Natural killer cell (primary cell): Measurements from ENCODE around the gene ZNF460. TPM values are rescaled to one million over a fixed set of nuclear protein-coding genes. Genes with fewer than 3 reads are reported as not detected.

Experiments
- ATAC-seq, 3 donors: fragments of 150-1000 bp in 2 of 3; fragments of 200-7000 bp in 1 of 3; cut with Tn5 transposase; 1 replicate in 1 of 3; 2 replicates in 2 of 3; pipeline ENCODE4 v1.10.0; 2021; ENCODE audit warnings: mild to moderate bottlenecking in 2 of 3, moderate library complexity in 2 of 3
- DNase-seq, 2 donors: peaks; one replicate each; pipeline versions ENCODE4 v3.0.0 to v3.0.0-alpha.2; 2013 to 2021; ENCODE audit warnings: mixed read lengths in 1 of 2
- H3K27ac ChIP-seq: one replicate; pipeline ENCODE4 v1.5.1; 2013; ENCODE audit warnings: mild to moderate bottlenecking, low read length
- H3K27me3 ChIP-seq: one replicate; pipeline ENCODE4 v1.6.1; 2013; ENCODE audit warnings: low read length; ENCODE audit not compliant: control insufficient read depth, insufficient read depth
- H3K36me3 ChIP-seq: one replicate; pipeline ENCODE4 v1.6.1; 2013; ENCODE audit warnings: low read length; ENCODE audit not compliant: control insufficient read depth, insufficient read depth
- H3K4me1 ChIP-seq: one replicate; pipeline ENCODE4 v1.6.1; 2013; ENCODE audit warnings: low read length; ENCODE audit not compliant: control insufficient read depth, insufficient read depth
- H3K4me3 ChIP-seq: one replicate; pipeline ENCODE4 v1.5.1; 2013; ENCODE audit warnings: low read length
- H3K9me3 ChIP-seq: one replicate; pipeline ENCODE4 v1.6.1; 2013; ENCODE audit warnings: low read length; ENCODE audit not compliant: control insufficient read depth, insufficient read depth
- H3K27ac Mint-ChIP-seq, 2 donors: one replicate each; pipeline ENCODE4 v1.8.0; 2022; ENCODE audit warnings: mild to moderate bottlenecking in 2 of 2, mixed read lengths in 2 of 2, moderate library complexity in 1 of 2
- H3K27me3 Mint-ChIP-seq, 2 donors: one replicate each; pipeline ENCODE4 v1.8.0; 2022; ENCODE audit warnings: low read depth in 2 of 2, mixed read lengths in 2 of 2
- H3K36me3 Mint-ChIP-seq: one replicate; pipeline ENCODE4 v1.8.0; 2022; ENCODE audit warnings: mixed read lengths
- H3K4me1 Mint-ChIP-seq, 2 donors: one replicate each; pipeline ENCODE4 v1.8.0; 2022; ENCODE audit warnings: mixed read lengths in 2 of 2
- H3K4me3 Mint-ChIP-seq: one replicate; pipeline ENCODE4 v1.8.0; 2022; ENCODE audit warnings: mild to moderate bottlenecking, moderate library complexity, mixed read lengths
- H3K9me3 Mint-ChIP-seq, 2 donors: one replicate each; pipeline ENCODE4 v1.8.0; 2022; ENCODE audit warnings: mixed read lengths in 2 of 2
- CTCF ChIP-seq: fragments of 200-600 bp; IDR thresholded peaks from one replicate; pipeline ENCODE4 v1.8.0; 2022; ENCODE audit warnings: antibody characterized with exemption
- WGBS: methylation state at CpG from one replicate; pipeline ENCODE4 v1.1.7; 2013; ENCODE audit warnings: missing lambda C conversion rate; ENCODE audit not compliant: insufficient coverage; 5-methylcytosine and 5-hydroxymethylcytosine counted together
- intact Hi-C: fragments of 100-400 bp; cut with micrococcal nuclease; formaldehyde crosslinking; loops from one replicate; pipeline ENCODE4 v1.14.2; 2022
- total RNA-seq, 4 donors: library from RNA; stranded (reverse); fragments of 120-200 nt in 1 of 4; gene quantifications; one replicate each; pipeline versions ENCODE4 v1.2.3 to v1.2.4, GENCODE V29; 2013 to 2022

The ZNF460 gene
- total RNA-seq, 3 donors from 2014 or later (not counting 1 experiment from before 2014, with no cell fraction given), result 67.8 to 74.1 (median 69.7) TPM

DNA sequence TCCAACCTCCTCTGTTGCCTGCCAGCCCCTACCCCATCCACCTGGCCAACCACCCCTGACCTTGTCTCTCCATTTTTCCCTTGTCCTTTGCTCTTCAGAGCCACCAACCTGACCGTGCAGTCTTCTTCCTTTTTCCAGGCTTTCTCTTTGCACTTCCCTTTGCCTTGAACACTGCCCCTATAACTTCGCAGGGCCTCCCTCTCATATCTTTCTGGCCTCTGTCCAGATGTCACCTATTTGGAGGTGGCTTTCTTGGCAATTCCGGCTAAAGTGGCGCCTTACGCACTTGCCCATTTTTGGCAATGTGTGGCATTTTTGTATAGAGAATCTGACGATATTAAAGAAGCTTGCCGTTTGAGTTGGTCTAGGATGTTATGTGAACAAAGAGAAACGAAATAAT is 40.8 kb downstream of the ZNF460 start:
- peaks cover 23% of the 10 kb centered on the region for H3K36me3 Mint-ChIP-seq
- TF ChIP-seq CTCF, result no peak

GRCh38 chr19:57321751-57322150 is 41.5 kb downstream of the ZNF460 start:
- Mint-ChIP-seq H3K4me1 (peaks cover 27 to 35% of the 10 kb centered on the region in 2 donors), H3K36me3 (peaks cover 20% of the 10 kb centered on the region), H3K9me3 (no peaks in the 10 kb centered on the region), H3K27me3 (peaks cover 13% of the 10 kb centered on the region in 2 donors), H3K4me3 (peak overlapping the region; percentile 94), H3K27ac (peak overlapping the region; percentile 95 to 99)
- H3K4me1 ChIP-seq, result peaks cover 24% of the 10 kb centered on the region
- WGBS, result 25% methylated on average over 3 of the region's 3 CpGs
- intact Hi-C loops, result loop anchor here (2.0 kb wide), 1 partner anchor 41 kb away; the partner anchor contains the start of gene ZNF460
- ATAC-seq (no peak), DNase-seq (no peak)
- TF ChIP-seq CTCF, result no peak
- H3K27ac ChIP-seq, result no peak overlapping the region
- peaks cover 11% of the 10 kb centered on the region for H3K27me3 ChIP-seq
- H3K9me3 ChIP-seq, result peaks cover 2% of the 10 kb centered on the region
- H3K4me3 ChIP-seq, result no peak overlapping the region
- H3K36me3 ChIP-seq, result peaks cover 23% of the 10 kb centered on the region

More for the DNA sequence above, 40.8 kb downstream of the ZNF460 start:
- DNase-seq (no peak), ATAC-seq (no peak)
- peaks cover 0 to under 1% of the 10 kb centered on the region in 2 donors for H3K9me3 Mint-ChIP-seq
- H3K4me3 Mint-ChIP-seq, result peak overlapping the region; percentile 94
- peak overlapping the region; percentile 95 to 99 for H3K27ac Mint-ChIP-seq
- peaks cover 2% of the 10 kb centered on the region for H3K9me3 ChIP-seq
- peaks cover 11% of the 10 kb centered on the region for H3K27me3 ChIP-seq
- H3K4me1 Mint-ChIP-seq, result peaks cover 27 to 35% of the 10 kb centered on the region in 2 donors
- peaks cover 24% of the 10 kb centered on the region for H3K4me1 ChIP-seq
- peak overlapping the region; percentile 94 for H3K27ac ChIP-seq
- 58% methylated on average over 8 of the region's 8 CpGs for WGBS
- intact Hi-C loops, result loop anchor here (2.0 kb wide), 1 partner anchor 40 kb away; the partner anchor contains the start of gene ZNF460
- H3K27me3 Mint-ChIP-seq, result peaks cover 19 to 20% of the 10 kb centered on the region in 2 donors
- H3K36me3 ChIP-seq, result peaks cover 19% of the 10 kb centered on the region
- peak overlapping the region; percentile 81 for H3K4me3 ChIP-seq

DNA sequence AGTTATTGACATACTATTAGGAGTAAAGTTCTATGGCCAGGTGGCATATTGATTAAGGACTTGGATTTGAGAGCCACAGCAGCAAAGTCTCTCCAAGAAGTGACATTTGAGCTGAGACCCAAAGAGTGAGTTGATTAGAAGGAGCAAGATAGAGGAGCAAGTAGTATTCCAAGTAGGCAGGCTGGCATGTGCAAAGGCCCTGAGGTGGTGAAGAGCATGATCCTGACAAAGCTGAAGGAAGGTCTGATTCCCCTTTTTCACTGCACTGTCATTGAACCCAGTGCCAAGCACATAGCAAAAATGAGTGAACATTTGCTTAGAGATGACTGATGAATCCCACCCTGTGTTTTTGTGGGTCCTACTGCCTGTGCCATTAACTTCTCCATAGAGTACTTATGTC is 44.7 kb downstream of the ZNF460 start:
- peaks cover 20% of the 10 kb centered on the region for H3K4me1 ChIP-seq
- TF ChIP-seq CTCF, result no peak
- intact Hi-C loops, result no loop called here
- Mint-ChIP-seq H3K27me3 (no peaks in the 10 kb centered on the region), H3K36me3 (peaks cover 43% of the 10 kb centered on the region), H3K4me1 (peaks cover 22 to 29% of the 10 kb centered on the region in 2 donors), H3K9me3 (no peaks in the 10 kb centered on the region), H3K4me3 (no peak overlapping the region), H3K27ac (no peak overlapping the region)
- no peaks in the 10 kb centered on the region for H3K27me3 ChIP-seq
- H3K4me3 ChIP-seq, result no peak overlapping the region
- DNase-seq (no peak), ATAC-seq (no peak)
- no peak overlapping the region for H3K27ac ChIP-seq
- peaks cover 46% of the 10 kb centered on the region for H3K36me3 ChIP-seq
- peaks cover 19% of the 10 kb centered on the region for H3K9me3 ChIP-seq

GRCh38 chr19:57327993-57328392 is 47.7 kb downstream of the ZNF460 start:
- H3K4me3 Mint-ChIP-seq, result no peak overlapping the region
- H3K27me3 Mint-ChIP-seq, result no peaks in the 10 kb centered on the region
- no peak overlapping the region for H3K27ac Mint-ChIP-seq
- peaks cover 43% of the 10 kb centered on the region for H3K36me3 Mint-ChIP-seq
- DNase-seq, result no peak
- no peak for ATAC-seq
- TF ChIP-seq CTCF, result no peak
- H3K4me3 ChIP-seq, result no peak overlapping the region
- peaks cover 23% of the 10 kb centered on the region for H3K9me3 ChIP-seq
- intact Hi-C loops, result no loop called here
- peaks cover 0 to 3% of the 10 kb centered on the region in 2 donors for H3K9me3 Mint-ChIP-seq
- no peaks in the 10 kb centered on the region for H3K4me1 ChIP-seq
- peaks cover 0 to under 1% of the 10 kb centered on the region in 2 donors for H3K4me1 Mint-ChIP-seq
- WGBS, result 97% methylated on average over 6 of the region's 8 CpGs
- H3K27me3 ChIP-seq, result no peaks in the 10 kb centered on the region
- peaks cover 46% of the 10 kb centered on the region for H3K36me3 ChIP-seq
- H3K27ac ChIP-seq, result no peak overlapping the region
